GM12878 (cell line): ENCODE measurements around the gene PLA2G1B. TPM values are rescaled to one million over a fixed set of nuclear protein-coding genes. Genes with fewer than 3 reads are reported as not detected.

Experiments
- ATAC-seq: fragments of 200-7000 bp; cut with Tn5 transposase; 3 replicates; pipeline ENCODE4 v1.9.1; 2020; ENCODE audit warnings: mild to moderate bottlenecking, moderate library complexity
- BruUV-seq: library from RNA; stranded (reverse); fragments of 400-500 nt; replicated peaks from 2 replicates; lab custom pipeline; 2021; lab: Mats Ljungman, UMichigan
- CTCF ChIA-PET: fragments of 300-600 bp; sonication (Branson Sonifier 250); formaldehyde crosslinking; extraction: SDS; loops from one replicate; lab custom pipeline; 2021; ENCODE audit warnings: inconsistent platforms; lab: Yijun Ruan, JAX
- POLR2A ChIA-PET: fragments of 350-600 bp; formaldehyde crosslinking; extraction: SDS; loops from one replicate; lab custom pipeline; 2021; ENCODE audit warnings: inconsistent platforms; lab: Charles Lee
- RAD21 ChIA-PET: fragments of 300-600 bp; sonication (Branson Sonifier 250); formaldehyde crosslinking; loops from one replicate; lab custom pipeline; 2023; ENCODE audit warnings: antibody characterized with exemption; ENCODE audit not compliant: unreplicated experiment; lab: Charles Lee
- SMC1A ChIA-PET: fragments of 300-600 bp; sonication (Branson Sonifier 250); formaldehyde crosslinking; loops from one replicate; lab custom pipeline; 2023; ENCODE audit not compliant: unreplicated experiment, uncharacterized antibody; lab: Charles Lee
- DNase-seq: peaks from one replicate; pipeline ENCODE4 v3.0.0-alpha.2; 2011; ENCODE audit warnings: low read depth, low spot score
- FAIRE-seq: peaks from 3 replicates; lab custom pipeline; 2011; peaks lifted over from hg19 to GRCh38; lab: Jason Lieb, UNC
- H2AFZ ChIP-seq: 2 replicates; pipeline ENCODE4 v1.6.0; 2011; ENCODE audit warnings: low read depth, low read length, control low read depth; ENCODE audit not compliant: control insufficient read depth
- H3K27ac ChIP-seq: 2 replicates; pipeline ENCODE4 v1.5.1; 2011; ENCODE audit warnings: control low read depth; ENCODE audit not compliant: control insufficient read depth, insufficient read depth
- H3K27me3 ChIP-seq, 2 experiments: replicated peaks in 1 of 2; 2 replicates each; pipeline versions ENCODE4 v1.6.0 to v1.6.1; 2011; ENCODE audit warnings: low read length in 1 of 2; ENCODE audit not compliant: control insufficient read depth in 2 of 2, insufficient read depth in 2 of 2
- H3K36me3 ChIP-seq, 2 experiments: 2 replicates each; pipeline ENCODE4 v1.5.1; 2011; ENCODE audit warnings: low read length in 1 of 2; ENCODE audit not compliant: control insufficient read depth in 2 of 2, insufficient read depth in 2 of 2
- H3K4me1 ChIP-seq: 2 replicates; pipeline ENCODE4 v1.6.1; 2011; ENCODE audit warnings: mild to moderate bottlenecking, low read length, moderate library complexity, mixed read lengths; ENCODE audit not compliant: control insufficient read depth, insufficient read depth
- H3K4me2 ChIP-seq: 2 replicates; pipeline ENCODE4 v1.6.0; 2011; ENCODE audit warnings: control low read depth; ENCODE audit not compliant: control insufficient read depth, insufficient read depth
- H3K4me3 ChIP-seq: fragments of 200-600 bp; sonication (generic); 2 replicates; pipeline ENCODE4 v1.5.1; 2016
- H3K79me2 ChIP-seq: 2 replicates; pipeline ENCODE4 v1.6.0; 2011; ENCODE audit warnings: low read length; ENCODE audit not compliant: control insufficient read depth, insufficient read depth
- H3K9ac ChIP-seq: 2 replicates; pipeline ENCODE4 v1.8.0; 2011; ENCODE audit warnings: low read length, control low read depth, mixed read lengths; ENCODE audit not compliant: control insufficient read depth, insufficient read depth
- H3K9me3 ChIP-seq: replicated peaks from 3 replicates; pipeline ENCODE4 v1.5.1; 2011; ENCODE audit warnings: mild to moderate bottlenecking, low read length; ENCODE audit not compliant: control insufficient read depth, insufficient read depth
- H4K20me1 ChIP-seq: 2 replicates; pipeline ENCODE4 v1.6.0; 2011; ENCODE audit not compliant: control insufficient read depth, insufficient read depth
- BRCA1 ChIP-seq: IDR thresholded peaks from 2 replicates; pipeline ENCODE4 v1.6.1; 2011; ENCODE audit warnings: low read depth, low read length, improper control_type of control experiment
- CBX5 ChIP-seq: sonication (generic); IDR thresholded peaks from 2 replicates; pipeline ENCODE4 v1.6.1; 2016; ENCODE audit warnings: low read depth, moderate library complexity, mild to moderate bottlenecking, inconsistent platforms
- CREB1 ChIP-seq: IDR thresholded peaks from 2 replicates; pipeline ENCODE4 v1.6.1; 2012; ENCODE audit warnings: low read depth, mild to moderate bottlenecking, inconsistent platforms
- EZH2 ChIP-seq: IDR thresholded peaks from 2 replicates; pipeline ENCODE4 v1.6.1; 2012; ENCODE audit warnings: low read depth, mild to moderate bottlenecking, control low read depth, inconsistent platforms, low read length, borderline replicate concordance; ENCODE audit not compliant: control insufficient read depth
- FOXK2 ChIP-seq: fragments of 450-650 bp; IDR thresholded peaks from 2 replicates; pipeline ENCODE4 v1.6.1; 2017; ENCODE audit warnings: mild to moderate bottlenecking, moderate library complexity
- IKZF1 ChIP-seq: fragments of 450-650 bp; conservative IDR thresholded peaks from 2 replicates; pipeline ENCODE4 v1.6.1; 2017; ENCODE audit warnings: antibody characterized with exemption, mild to moderate bottlenecking
- LARP7 ChIP-seq: fragments of 450-650 bp; IDR thresholded peaks from 2 replicates; pipeline ENCODE4 v1.6.1; 2017; ENCODE audit warnings: mild to moderate bottlenecking
- MAX ChIP-seq: IDR thresholded peaks from 2 replicates; pipeline ENCODE4 v1.6.1; 2012; ENCODE audit warnings: low read depth, low read length, improper control_type of control experiment
- MTA2 ChIP-seq: fragments of 450-650 bp; IDR thresholded peaks from 2 replicates; pipeline ENCODE4 v1.6.1; 2016; ENCODE audit warnings: low read depth, mild to moderate bottlenecking, moderate library complexity
- MYC ChIP-seq: IDR thresholded peaks from 2 replicates; pipeline ENCODE4 v1.6.1; 2011; ENCODE audit warnings: mild to moderate bottlenecking, low read length, moderate library complexity, inconsistent platforms; ENCODE audit not compliant: insufficient read depth, insufficient replicate concordance, insufficient read length, severe bottlenecking
- RUNX3 ChIP-seq: IDR thresholded peaks from 2 replicates; pipeline ENCODE4 v1.6.1; 2012; ENCODE audit warnings: low read length, inconsistent platforms
- SMARCA5 ChIP-seq: fragments of 450-650 bp; IDR thresholded peaks from 2 replicates; pipeline ENCODE4 v1.6.1; 2017; ENCODE audit warnings: mild to moderate bottlenecking
- STAT1 ChIP-seq: fragments of 450-650 bp; conservative IDR thresholded peaks from 2 replicates; pipeline ENCODE4 v1.6.1; 2014; ENCODE audit warnings: antibody characterized with exemption, mild to moderate bottlenecking
- TCF12 ChIP-seq: IDR thresholded peaks from 2 replicates; pipeline ENCODE4 v1.6.1; 2011; ENCODE audit warnings: low read depth, mild to moderate bottlenecking, low read length
- ZBED1 ChIP-seq: IDR thresholded peaks from 2 replicates; pipeline ENCODE4 v1.6.1; 2016; ENCODE audit warnings: borderline replicate concordance
- ZNF274 ChIP-seq: IDR thresholded peaks from one replicate; pipeline ENCODE4 v1.8.0; 2011; ENCODE audit not compliant: insufficient read length, insufficient read depth
- WGBS: methylation state at CpG from one replicate; pipeline ENCODE4 v1.1.6; 2016; ENCODE audit warnings: low lambda C conversion rate; ENCODE audit not compliant: insufficient replicate concordance, insufficient coverage; ENCODE audit errors: missing lambda C conversion rate; 5-methylcytosine and 5-hydroxymethylcytosine counted together
- in situ Hi-C: fragments of 300-500 bp; cut with MboI; formaldehyde crosslinking; loops from 9 replicates; pipeline ENCODE4 v1.14.3; 2018; ENCODE audit warnings: mixed read lengths
- intact Hi-C: fragments of 100-400 bp; cut with micrococcal nuclease; formaldehyde crosslinking; loops from one replicate; pipeline ENCODE4 v1.14.2; 2022; ENCODE audit not compliant: unreplicated experiment
- polyA plus RNA-seq, 11 experiments: library from polyadenylated mRNA; depleted of rRNA in 4 of 11; unstranded in 6 of 11; stranded (reverse) in 5 of 11; fragments of >200 nt; fragmentation: Nextera tagmentation in 4 of 11; fragmentation: Illumina TruSeq in 1 of 11; extraction: Ambion mirVana in 4 of 11; extraction: Trizol in 1 of 11; gene quantifications; 1 replicate in 1 of 11; 2 replicates in 10 of 11; pipeline versions ENCODE4 v1.2.1 to v1.2.3, GENCODE V29; 2011 to 2016; ENCODE audit warnings: inconsistent platforms in 2 of 11, missing spikeins in 2 of 11, low read depth in 1 of 11
- total RNA-seq, 4 experiments: library from RNA; depleted of rRNA in 3 of 4; stranded (reverse); fragments of >200 nt in 3 of 4; fragmentation: Illumina TruSeq in 1 of 4; extraction: Trizol in 1 of 4; gene quantifications; 2 replicates each; pipeline versions ENCODE4 v1.2.1 to v1.2.3, GENCODE V29; 2013 to 2021
- TF ChIP-seq, protein P1 (sequence below): fragments of 450-650 bp; IDR thresholded peaks from 2 replicates; pipeline ENCODE4 v1.6.1; 2017; ENCODE audit warnings: mild to moderate bottlenecking, moderate library complexity

Gene PLA2G1B
- total and polyA plus RNA-seq, 10 of the 15 experiments (the other 5 are each of a cell fraction or from before 2014, with no cell fraction given) = not detected

- TF ChIP-seq, protein P1, sequence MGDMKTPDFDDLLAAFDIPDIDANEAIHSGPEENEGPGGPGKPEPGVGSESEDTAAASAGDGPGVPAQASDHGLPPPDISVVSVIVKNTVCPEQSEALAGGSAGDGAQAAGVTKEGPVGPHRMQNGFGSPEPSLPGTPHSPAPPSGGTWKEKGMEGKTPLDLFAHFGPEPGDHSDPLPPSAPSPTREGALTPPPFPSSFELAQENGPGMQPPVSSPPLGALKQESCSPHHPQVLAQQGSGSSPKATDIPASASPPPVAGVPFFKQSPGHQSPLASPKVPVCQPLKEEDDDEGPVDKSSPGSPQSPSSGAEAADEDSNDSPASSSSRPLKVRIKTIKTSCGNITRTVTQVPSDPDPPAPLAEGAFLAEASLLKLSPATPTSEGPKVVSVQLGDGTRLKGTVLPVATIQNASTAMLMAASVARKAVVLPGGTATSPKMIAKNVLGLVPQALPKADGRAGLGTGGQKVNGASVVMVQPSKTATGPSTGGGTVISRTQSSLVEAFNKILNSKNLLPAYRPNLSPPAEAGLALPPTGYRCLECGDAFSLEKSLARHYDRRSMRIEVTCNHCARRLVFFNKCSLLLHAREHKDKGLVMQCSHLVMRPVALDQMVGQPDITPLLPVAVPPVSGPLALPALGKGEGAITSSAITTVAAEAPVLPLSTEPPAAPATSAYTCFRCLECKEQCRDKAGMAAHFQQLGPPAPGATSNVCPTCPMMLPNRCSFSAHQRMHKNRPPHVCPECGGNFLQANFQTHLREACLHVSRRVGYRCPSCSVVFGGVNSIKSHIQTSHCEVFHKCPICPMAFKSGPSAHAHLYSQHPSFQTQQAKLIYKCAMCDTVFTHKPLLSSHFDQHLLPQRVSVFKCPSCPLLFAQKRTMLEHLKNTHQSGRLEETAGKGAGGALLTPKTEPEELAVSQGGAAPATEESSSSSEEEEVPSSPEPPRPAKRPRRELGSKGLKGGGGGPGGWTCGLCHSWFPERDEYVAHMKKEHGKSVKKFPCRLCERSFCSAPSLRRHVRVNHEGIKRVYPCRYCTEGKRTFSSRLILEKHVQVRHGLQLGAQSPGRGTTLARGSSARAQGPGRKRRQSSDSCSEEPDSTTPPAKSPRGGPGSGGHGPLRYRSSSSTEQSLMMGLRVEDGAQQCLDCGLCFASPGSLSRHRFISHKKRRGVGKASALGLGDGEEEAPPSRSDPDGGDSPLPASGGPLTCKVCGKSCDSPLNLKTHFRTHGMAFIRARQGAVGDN = no peak
- TF ChIP-seq MAX (no peak), STAT1 (no peak), TCF12 (no peak), RUNX3 (no peak), LARP7 (no peak)
These were observed 19.1 kb upstream of the PLA2G1B start (continued) for GRCh38 chr12:120346681-120347080.

DNA sequence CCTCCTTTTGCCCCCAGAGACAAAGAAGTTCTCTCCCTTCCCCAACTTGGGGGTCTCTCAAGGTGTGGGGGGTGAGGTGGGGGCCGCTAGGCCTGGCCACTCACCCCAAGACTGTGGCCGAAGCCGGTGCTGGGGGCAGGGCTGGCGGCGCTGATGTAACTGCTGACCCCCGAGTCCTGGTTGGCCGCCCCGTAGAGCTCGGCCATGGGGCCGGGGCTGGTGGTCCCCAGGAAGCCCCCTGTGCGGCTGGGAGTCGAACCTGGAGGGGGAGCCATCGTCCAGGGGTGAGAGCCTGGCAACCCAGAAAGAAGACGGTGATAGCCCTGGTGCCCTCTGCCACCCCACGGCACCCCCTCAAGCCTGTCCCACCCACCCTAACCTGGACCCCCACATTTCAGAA, 18.5 kb upstream of the PLA2G1B start:
- H3K79me2 ChIP-seq = no peaks in the 10 kb centered on the region
- no peak for ATAC-seq
- H3K9ac ChIP-seq = no peak overlapping the region
- ChIA-PET CTCF (no interaction called here), SMC1A (no interaction called here), POLR2A (no interaction called here), RAD21 (no interaction called here)
- no peaks in the 10 kb centered on the region for H3K4me1 ChIP-seq
- intact Hi-C loops = no loop called here
- H3K27me3 ChIP-seq = no peaks in the 10 kb centered on the region
- FAIRE-seq = no peak
- DNase-seq = no peak
- no peak overlapping the region for H2AFZ ChIP-seq
- no peak overlapping the region for H3K4me2 ChIP-seq
- H3K4me3 ChIP-seq = no peak overlapping the region
- 42% methylated on average over 14 of the region's 15 CpGs for WGBS
- H3K36me3 ChIP-seq = no peaks in the 10 kb centered on the region
- in situ Hi-C loops = no loop called here
- BruUV-seq = no TSS peak
- no peaks in the 10 kb centered on the region for H4K20me1 ChIP-seq
- H3K9me3 ChIP-seq = no peaks in the 10 kb centered on the region
- H3K27ac ChIP-seq = no peak overlapping the region
- no peak for TF ChIP-seq MTA2
- TF ChIP-seq CREB1 = no peak
- no peak for TF ChIP-seq MYC
- TF ChIP-seq, protein P1 = no peak
- TF ChIP-seq SMARCA5 = no peak
- TF ChIP-seq IKZF1 = no peak
- no peak for TF ChIP-seq CBX5
- TF ChIP-seq BRCA1 = no peak
- no peak for TF ChIP-seq ZBED1
- no peak for TF ChIP-seq ZNF274
- no peak for TF ChIP-seq EZH2
- no peak for TF ChIP-seq FOXK2
- TF ChIP-seq MAX = no peak
